ENCODE measurements around the gene NVL. TPM values are rescaled to one million over a fixed set of nuclear protein-coding genes. Genes with fewer than 3 reads are reported as not detected.
A peak's percentile ranks its signal among the peaks of the same experiment; 100 is the strongest.

Gene NVL
- total and polyA plus RNA-seq, 3 donors from 2014 or later: 21.7 to 38.7 (median 31.0) TPM

GRCh38 chr1:224182866-224183590, 146.9 kb downstream of the NVL start, which contains the start of gene DEGS1:
Gene DEGS1 (plus strand): TSS chr1:224183240. CDS start chr1:224183337, 97 bp downstream.
- H3K27me3 ChIP-seq: no peaks in the 10 kb centered on the region
- H3K9me3 ChIP-seq: no peaks in the 10 kb centered on the region
- peak; percentile 88 for DNase-seq
- intact Hi-C loops (cut with DNase I; ENCODE audit: low total_unique reads): loop anchor here (10.0 kb wide), 1 partner anchor 272 kb away; no protein-coding TSS in a partner anchor
- TF ChIP-seq, protein P1, sequence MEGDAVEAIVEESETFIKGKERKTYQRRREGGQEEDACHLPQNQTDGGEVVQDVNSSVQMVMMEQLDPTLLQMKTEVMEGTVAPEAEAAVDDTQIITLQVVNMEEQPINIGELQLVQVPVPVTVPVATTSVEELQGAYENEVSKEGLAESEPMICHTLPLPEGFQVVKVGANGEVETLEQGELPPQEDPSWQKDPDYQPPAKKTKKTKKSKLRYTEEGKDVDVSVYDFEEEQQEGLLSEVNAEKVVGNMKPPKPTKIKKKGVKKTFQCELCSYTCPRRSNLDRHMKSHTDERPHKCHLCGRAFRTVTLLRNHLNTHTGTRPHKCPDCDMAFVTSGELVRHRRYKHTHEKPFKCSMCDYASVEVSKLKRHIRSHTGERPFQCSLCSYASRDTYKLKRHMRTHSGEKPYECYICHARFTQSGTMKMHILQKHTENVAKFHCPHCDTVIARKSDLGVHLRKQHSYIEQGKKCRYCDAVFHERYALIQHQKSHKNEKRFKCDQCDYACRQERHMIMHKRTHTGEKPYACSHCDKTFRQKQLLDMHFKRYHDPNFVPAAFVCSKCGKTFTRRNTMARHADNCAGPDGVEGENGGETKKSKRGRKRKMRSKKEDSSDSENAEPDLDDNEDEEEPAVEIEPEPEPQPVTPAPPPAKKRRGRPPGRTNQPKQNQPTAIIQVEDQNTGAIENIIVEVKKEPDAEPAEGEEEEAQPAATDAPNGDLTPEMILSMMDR (IDR thresholded peaks at IDR 0.05): no peak
- TF ChIP-seq POLR2A (IDR thresholded peaks at IDR 0.05): peak; percentile 84
- H3K27ac ChIP-seq: peak within 1 kb of the TSS; percentile 87 to 96
- WGBS, 2 donors: 0 to 1% methylated on average over 14 to 49 of the region's 94 CpGs
- H3K4me1 ChIP-seq: peaks cover 13% of the 10 kb centered on the region
- peak within 1 kb of the TSS; percentile 78 to 98 for H3K4me3 ChIP-seq
- H3K36me3 ChIP-seq (ENCODE audit: low read depth, missing control alignments): no peaks in the 10 kb centered on the region

- DNase-seq: no peak
- TF ChIP-seq, protein P1 (IDR thresholded peaks at IDR 0.05): no peak
- intact Hi-C loops (cut with DNase I; ENCODE audit: low total_unique reads): loop anchor here (10.0 kb wide), 1 partner anchor 273 kb away; no protein-coding TSS in a partner anchor
- H3K4me1 ChIP-seq: peaks cover 13% of the 10 kb centered on the region
- peak overlapping the region; percentile 78 to 98 for H3K4me3 ChIP-seq
- no peaks in the 10 kb centered on the region for H3K9me3 ChIP-seq
- H3K36me3 ChIP-seq (ENCODE audit: low read depth, missing control alignments): no peaks in the 10 kb centered on the region
- no peaks in the 10 kb centered on the region for H3K27me3 ChIP-seq
- H3K27ac ChIP-seq: peak overlapping the region; percentile 87 to 96
- 48 to 56% methylated on average over 22 of the region's 22 CpGs for whole genome bisulfite sequencing, 2 donors
Observed at GRCh38 chr1:224182057-224182865, 147.7 kb downstream of the NVL start.

DNA sequence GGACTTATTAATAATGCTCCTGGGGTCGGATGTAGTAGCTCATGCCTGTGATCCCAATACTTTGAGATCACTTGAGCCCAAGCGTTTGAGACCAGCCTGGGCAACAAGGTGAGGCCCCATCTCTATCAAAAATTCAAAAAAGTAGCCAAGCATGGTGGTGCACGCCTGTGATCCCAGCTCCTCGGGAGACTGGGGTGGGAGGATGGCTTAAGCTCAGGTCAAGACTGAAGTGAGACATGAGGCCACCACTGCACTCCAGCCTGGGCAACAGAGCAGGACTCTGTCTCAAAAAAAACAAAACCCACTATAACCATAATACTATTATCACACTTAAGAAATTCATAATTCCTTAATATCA, 148.5 kb downstream of the NVL start:
- no peak for TF ChIP-seq POLR2A (IDR thresholded peaks at IDR 0.05)
- TF ChIP-seq, protein P1 (IDR thresholded peaks at IDR 0.05): no peak
- Histone ChIP-seq H3K4me3 (no peak overlapping the region), H3K27ac (no peak overlapping the region), H3K9me3 (no peaks in the 10 kb centered on the region), H3K27me3 (no peaks in the 10 kb centered on the region), H3K36me3 (ENCODE audit: low read depth, missing control alignments) (no peaks in the 10 kb centered on the region), H3K4me1 (peaks cover 13% of the 10 kb centered on the region)
- WGBS, 2 donors: 75 to 82% methylated on average over 4 of the region's 4 CpGs
- intact Hi-C loops (cut with DNase I; ENCODE audit: low total_unique reads): loop anchor here (10.0 kb wide), 1 partner anchor 273 kb away; no protein-coding TSS in a partner anchor
- DNase-seq: no peak

DNA sequence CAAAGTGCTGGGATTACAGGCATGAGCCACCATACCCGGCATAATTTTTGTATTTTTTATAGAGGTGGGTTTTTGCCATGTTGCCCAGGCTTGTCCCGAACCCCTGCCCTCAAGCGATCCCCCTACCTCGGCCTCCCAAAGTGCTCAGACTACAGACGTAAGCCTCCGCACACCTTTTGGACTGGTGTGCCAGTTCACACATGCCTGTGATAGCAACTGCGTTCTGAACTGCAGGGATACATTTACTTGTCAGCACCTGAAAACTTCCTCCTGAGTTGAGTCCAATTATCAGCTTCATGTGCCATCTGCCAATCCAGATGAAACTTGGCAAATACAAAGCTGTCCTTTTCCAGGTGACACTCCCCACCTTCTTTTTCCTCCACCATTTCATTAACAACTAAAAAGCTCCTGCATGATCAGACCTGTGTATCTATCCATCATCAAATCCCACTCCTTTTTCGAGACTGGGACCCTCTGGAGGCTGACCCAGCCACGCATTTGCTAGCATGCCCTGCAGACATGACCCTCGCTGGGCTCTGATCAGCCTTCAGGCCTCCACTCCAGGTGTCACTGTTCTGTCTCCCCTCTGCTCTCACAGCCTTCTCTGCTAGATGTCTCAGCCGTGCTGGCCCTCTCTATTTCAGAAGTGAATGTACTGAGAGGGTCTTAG, 149.1 kb downstream of the NVL start:
- DNase-seq: no peak
- no peak overlapping the region for H3K27ac ChIP-seq
- H3K36me3 ChIP-seq (ENCODE audit: low read depth, missing control alignments): no peaks in the 10 kb centered on the region
- intact Hi-C loops (cut with DNase I; ENCODE audit: low total_unique reads): loop anchor here (10.0 kb wide), 1 partner anchor 274 kb away; no protein-coding TSS in a partner anchor
- H3K27me3 ChIP-seq: no peaks in the 10 kb centered on the region
- no peak overlapping the region for H3K4me3 ChIP-seq
- H3K4me1 ChIP-seq: peaks cover 13% of the 10 kb centered on the region
- 67 to 83% methylated on average over 11 of the region's 11 CpGs for WGBS, 2 donors
- no peaks in the 10 kb centered on the region for H3K9me3 ChIP-seq
- no peak for TF ChIP-seq POLR2A (IDR thresholded peaks at IDR 0.05)
- TF ChIP-seq, protein P1 (IDR thresholded peaks at IDR 0.05): no peak

Data from testis (tissue), 3 donors.